GM23338 (cell line): ENCODE results near the gene BLOC1S6. TPM values are rescaled to one million over a fixed set of nuclear protein-coding genes. Genes with fewer than 3 reads are reported as not detected.

Source experiments
- ATAC-seq: fragments of 200-7000 bp; cut with Tn5 transposase; 3 replicates; pipeline ENCODE4 v1.9.1; 2020
- DNase-seq: peaks from one replicate; pipeline ENCODE4 v3.0.0-alpha.2; 2015; ENCODE audit warnings: low spot score
- H2AFZ ChIP-seq: fragments of 200-600 bp; sonication (generic); 2 replicates; pipeline ENCODE4 v1.8.0; 2016; ENCODE audit warnings: antibody characterized with exemption, mild to moderate bottlenecking, moderate library complexity
- H3F3A ChIP-seq: fragments of 200-600 bp; sonication (generic); replicated peaks from 2 replicates; pipeline ENCODE4 v1.8.0; 2017; ENCODE audit warnings: antibody characterized with exemption, mixed run types, low read depth
- H3K27ac ChIP-seq: fragments of 200-600 bp; sonication (generic); 2 replicates; pipeline ENCODE4 v1.6.1; 2016; ENCODE audit warnings: low read depth
- H3K27me3 ChIP-seq: fragments of 200-600 bp; sonication (generic); 2 replicates; pipeline ENCODE4 v1.8.0; 2016; ENCODE audit warnings: mild to moderate bottlenecking, mixed run types, moderate library complexity; ENCODE audit not compliant: insufficient read depth
- H3K36me3 ChIP-seq: fragments of 200-600 bp; sonication (generic); 2 replicates; pipeline ENCODE4 v1.8.0; 2016; ENCODE audit warnings: mild to moderate bottlenecking; ENCODE audit not compliant: insufficient read depth
- H3K4me1 ChIP-seq: fragments of 200-600 bp; sonication (generic); 2 replicates; pipeline ENCODE4 v1.8.0; 2016; ENCODE audit warnings: mild to moderate bottlenecking, moderate library complexity; ENCODE audit not compliant: insufficient read depth
- H3K4me2 ChIP-seq: fragments of 200-600 bp; sonication (generic); 2 replicates; pipeline ENCODE4 v1.7.1; 2017; ENCODE audit warnings: mixed run types
- H3K4me3 ChIP-seq: fragments of 200-600 bp; sonication (generic); 2 replicates; pipeline ENCODE4 v1.6.1; 2016; ENCODE audit warnings: mixed run types
- H3K79me2 ChIP-seq: fragments of 200-600 bp; sonication (generic); replicated peaks from 2 replicates; pipeline ENCODE4 v1.8.0; 2017; ENCODE audit warnings: mild to moderate bottlenecking; ENCODE audit not compliant: insufficient read depth
- H3K9me2 ChIP-seq: fragments of 200-600 bp; sonication (generic); 2 replicates; pipeline ENCODE4 v1.8.0; 2017; ENCODE audit not compliant: insufficient read depth
- H4K20me1 ChIP-seq: fragments of 200-600 bp; sonication (generic); replicated peaks from 2 replicates; pipeline ENCODE4 v1.8.0; 2017; ENCODE audit warnings: mild to moderate bottlenecking; ENCODE audit not compliant: insufficient read depth
- H3K27ac Mint-ChIP-seq: 2 replicates; pipeline ENCODE4 v1.8.0; 2020; ENCODE audit warnings: inconsistent platforms, mild to moderate bottlenecking, moderate library complexity, mixed read lengths
- H3K27me3 Mint-ChIP-seq: 3 replicates; pipeline ENCODE4 v1.8.0; 2022; ENCODE audit warnings: low read depth, mild to moderate bottlenecking, moderate library complexity, mixed read lengths, inconsistent platforms; ENCODE audit not compliant: insufficient read depth, poor library complexity
- H3K36me3 Mint-ChIP-seq: 3 replicates; pipeline ENCODE4 v1.8.0; 2021; ENCODE audit warnings: low read depth, mild to moderate bottlenecking, inconsistent platforms, moderate library complexity, mixed read lengths
- H3K4me1 Mint-ChIP-seq: 3 replicates; pipeline ENCODE4 v1.8.0; 2020; ENCODE audit warnings: mild to moderate bottlenecking, inconsistent platforms, mixed read lengths
- H3K4me3 Mint-ChIP-seq: 3 replicates; pipeline ENCODE4 v1.8.0; 2021; ENCODE audit warnings: moderate library complexity, mild to moderate bottlenecking, inconsistent platforms, mixed read lengths
- H3K9me3 Mint-ChIP-seq: 3 replicates; pipeline ENCODE4 v1.8.0; 2020; ENCODE audit warnings: moderate library complexity, mild to moderate bottlenecking, inconsistent platforms, mixed read lengths
- STAT1 ChIP-seq: IDR thresholded peaks from one replicate; pipeline ENCODE4 v1.6.1; 2016; ENCODE audit warnings: antibody characterized with exemption; ENCODE audit not compliant: unreplicated experiment
- ZNF114 ChIP-seq: fragments of 250-450 bp; sonication (Bioruptor Pico); IDR thresholded peaks from 2 replicates; pipeline ENCODE4 v1.5.0; 2020; ENCODE audit warnings: mild to moderate bottlenecking, moderate library complexity
- polyA plus RNA-seq: library from polyadenylated mRNA; unstranded; fragments of >200 nt; fragmentation: Nextera tagmentation; extraction: Ambion mirVana; gene quantifications from 2 replicates; pipeline ENCODE4 v1.2.1, GENCODE V29; 2016
- small RNA-seq: library from RNA; depleted of rRNA; stranded (forward); fragments of <200 nt; gene quantifications from one replicate; pipeline ENCODE3, GENCODE V24; 2014; ENCODE audit warnings: low replicate concordance
- total RNA-seq: library from RNA; depleted of rRNA; stranded (reverse); fragments of >200 nt; shearing (Covaris generic); gene quantifications from 2 replicates; pipeline ENCODE4 v1.2.3, GENCODE V29; 2014; rRNA removed

The BLOC1S6 gene
- total and polyA plus RNA-seq, 2 experiments from 2014 or later = 20.9 to 28.4 TPM

GRCh38 chr15:45657254-45657653 is 70.1 kb downstream of the BLOC1S6 start:
- H3K27ac ChIP-seq = no peak overlapping the region
- H3F3A ChIP-seq = no peaks in the 10 kb centered on the region
- H4K20me1 ChIP-seq = no peaks in the 10 kb centered on the region
- no peak overlapping the region for H3K4me2 ChIP-seq
- DNase-seq = no peak
- H3K9me2 ChIP-seq = no peaks in the 10 kb centered on the region
- no peaks in the 10 kb centered on the region for H3K27me3 ChIP-seq
- H3K4me1 Mint-ChIP-seq = peaks cover 6% of the 10 kb centered on the region; the same call in 2 of the 3 replicates
- ATAC-seq = no peak
- H3K36me3 ChIP-seq = no peaks in the 10 kb centered on the region
- peaks cover 10% of the 10 kb centered on the region for H3K36me3 Mint-ChIP-seq
- H3K4me1 ChIP-seq = no peaks in the 10 kb centered on the region
- H2AFZ ChIP-seq = no peak overlapping the region
- H3K27ac Mint-ChIP-seq = no peak overlapping the region
- H3K4me3 Mint-ChIP-seq = no peak overlapping the region
- no peaks in the 10 kb centered on the region for H3K79me2 ChIP-seq
- TF ChIP-seq STAT1 = no peak
- H3K9me3 Mint-ChIP-seq = peaks cover 73% of the 10 kb centered on the region
- H3K27me3 Mint-ChIP-seq = peaks cover 8% of the 10 kb centered on the region
- H3K4me3 ChIP-seq = no peak overlapping the region

- Histone ChIP-seq H3K79me2 (no peaks in the 10 kb centered on the region), H3K4me3 (no peak overlapping the region), H3F3A (no peaks in the 10 kb centered on the region), H3K36me3 (no peaks in the 10 kb centered on the region), H3K27me3 (no peaks in the 10 kb centered on the region), H3K4me2 (no peak overlapping the region), H3K9me2 (no peaks in the 10 kb centered on the region), H3K4me1 (no peaks in the 10 kb centered on the region), H2AFZ (no peak overlapping the region), H3K27ac (no peak overlapping the region), H4K20me1 (no peaks in the 10 kb centered on the region)
- Mint-ChIP-seq H3K4me3 (no peak overlapping the region), H3K27me3 (peaks cover 8% of the 10 kb centered on the region), H3K4me1 (peaks cover 6% of the 10 kb centered on the region; the same call in 2 of the 3 replicates), H3K9me3 (peaks cover 70% of the 10 kb centered on the region), H3K36me3 (peaks cover 7% of the 10 kb centered on the region; the same call in 2 of the 3 replicates), H3K27ac (no peak overlapping the region)
- DNase-seq (no peak), ATAC-seq (no peak)
- TF ChIP-seq STAT1 (no peak), ZNF114 (CRISPR knock-in tag) (no peak)
Measured at GRCh38 chr15:45657764-45658545, 70.8 kb downstream of the BLOC1S6 start.

Small RNAs within 50 kb of the gene (small RNA-seq; reads per million reads assigned to genes)
- gene DPPA5P2 (not detected), gene RF00019 (not detected)

Other genes with a start within 250 kb of the BLOC1S6 start
- 17.5 and 21.6 TPM in 2 replicates for gene GATM, start 208.8 kb upstream of the BLOC1S6 start, total RNA-seq
- 8.5 and 9.1 TPM in 2 replicates for gene GATM, start 208.8 kb upstream of the BLOC1S6 start, polyA plus RNA-seq
- gene SLC30A4, start 64.6 kb upstream of the BLOC1S6 start, total RNA-seq = 0.04 TPM in 1 of 2 replicates, not detected in the other
- not detected in 2 replicates for gene SLC30A4, start 64.6 kb upstream of the BLOC1S6 start, polyA plus RNA-seq
- not detected in 2 replicates for gene SQOR, start 47.6 kb downstream of the BLOC1S6 start, total RNA-seq
- 0.23 and 0.43 TPM in 2 replicates for gene SQOR, start 47.6 kb downstream of the BLOC1S6 start, polyA plus RNA-seq